ENCODE measurements around the gene C8G.

- TF ChIP-seq, protein P1, sequence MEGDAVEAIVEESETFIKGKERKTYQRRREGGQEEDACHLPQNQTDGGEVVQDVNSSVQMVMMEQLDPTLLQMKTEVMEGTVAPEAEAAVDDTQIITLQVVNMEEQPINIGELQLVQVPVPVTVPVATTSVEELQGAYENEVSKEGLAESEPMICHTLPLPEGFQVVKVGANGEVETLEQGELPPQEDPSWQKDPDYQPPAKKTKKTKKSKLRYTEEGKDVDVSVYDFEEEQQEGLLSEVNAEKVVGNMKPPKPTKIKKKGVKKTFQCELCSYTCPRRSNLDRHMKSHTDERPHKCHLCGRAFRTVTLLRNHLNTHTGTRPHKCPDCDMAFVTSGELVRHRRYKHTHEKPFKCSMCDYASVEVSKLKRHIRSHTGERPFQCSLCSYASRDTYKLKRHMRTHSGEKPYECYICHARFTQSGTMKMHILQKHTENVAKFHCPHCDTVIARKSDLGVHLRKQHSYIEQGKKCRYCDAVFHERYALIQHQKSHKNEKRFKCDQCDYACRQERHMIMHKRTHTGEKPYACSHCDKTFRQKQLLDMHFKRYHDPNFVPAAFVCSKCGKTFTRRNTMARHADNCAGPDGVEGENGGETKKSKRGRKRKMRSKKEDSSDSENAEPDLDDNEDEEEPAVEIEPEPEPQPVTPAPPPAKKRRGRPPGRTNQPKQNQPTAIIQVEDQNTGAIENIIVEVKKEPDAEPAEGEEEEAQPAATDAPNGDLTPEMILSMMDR (IDR thresholded peaks at IDR 0.05), result no peak
- TF ChIP-seq ZFX (IDR thresholded peaks at IDR 0.05; ENCODE audit: borderline replicate concordance), result no peak
Observed at GRCh38 chr9:136928591-136928990, 16.5 kb upstream of the C8G start.

Data from 22Rv1 (cell line).